Ovary (tissue), 9 donors: ENCODE results near the gene IRGQ. TPM values are rescaled to one million over a fixed set of nuclear protein-coding genes. Genes with fewer than 3 reads are reported as not detected.

Experiments
- DNase-seq, 5 donors: peaks; one replicate each; pipeline ENCODE4 v3.0.0-alpha.2; 2019 to 2020
- H3K27ac ChIP-seq, 2 donors: fragments of 200-600 bp; one replicate each; pipeline versions ENCODE4 v1.5.1 to v1.8.0; 2019 to 2022
- H3K27me3 ChIP-seq: fragments of 200-600 bp; one replicate; pipeline ENCODE4 v1.8.0; 2022
- H3K36me3 ChIP-seq: fragments of 200-600 bp; sonication (generic); one replicate; pipeline ENCODE4 v1.5.1; 2019
- H3K4me1 ChIP-seq: one replicate; pipeline ENCODE4 v1.8.1; 2013; ENCODE audit warnings: mild to moderate bottlenecking, moderate library complexity; ENCODE audit not compliant: insufficient read depth
- H3K4me3 ChIP-seq: fragments of 200-600 bp; sonication (generic); one replicate; pipeline ENCODE4 v1.5.1; 2017
- H3K9me3 ChIP-seq, 2 donors: fragments of 200-600 bp in 1 of 2; sonication (generic) in 1 of 2; one replicate each; pipeline versions ENCODE4 v1.5.1 to v1.8.1; 2013 to 2019; ENCODE audit warnings: mild to moderate bottlenecking in 1 of 2, moderate library complexity in 1 of 2
- CTCF ChIP-seq, 3 donors: fragments of 450-650 bp in 2 of 3; fragments of 200-600 bp in 1 of 3; IDR thresholded peaks; one replicate each; pipeline versions ENCODE4 v1.5.1 to v1.8.0; 2016 to 2022; ENCODE audit warnings: antibody characterized with exemption in 3 of 3, mild to moderate bottlenecking in 1 of 3
- EP300 ChIP-seq: sonication (generic); formaldehyde crosslinking; IDR thresholded peaks from one replicate; pipeline ENCODE4 v1.6.1; 2017; ENCODE audit warnings: antibody characterized with exemption
- POLR2A ChIP-seq: fragments of 450-650 bp; IDR thresholded peaks from one replicate; pipeline ENCODE4 v1.6.1; 2017; ENCODE audit warnings: antibody characterized with exemption, mild to moderate bottlenecking, moderate library complexity
- WGBS, 3 donors: extraction: QIAGEN DNeasy Blood & Tissue Kit in 1 of 3; methylation state at CpG; one replicate each; pipeline versions ENCODE4 v1.1.5 to v1.1.7; 2013 to 2017; 5-methylcytosine and 5-hydroxymethylcytosine counted together
- intact Hi-C, 4 donors: fragments of 100-400 bp; cut with DNase I; formaldehyde crosslinking; loops; one replicate each; pipeline versions ENCODE4 v1.11.0 to v1.15.1; 2022 to 2023
- polyA plus RNA-seq, 2 donors: library from polyadenylated mRNA; stranded (reverse); fragments of 200-250 nt in 1 of 2; fragments of 350-450 nt in 1 of 2; fragmentation: Illumina TruSeq in 1 of 2; extraction: RNeasy Lipid Tissue Mini Kit (QIAGEN cat#74804) in 1 of 2; gene quantifications; one replicate each; pipeline ENCODE4 v1.2.3, GENCODE V29; 2013 to 2014
- total RNA-seq, 7 donors: library from RNA; depleted of rRNA in 2 of 7; stranded (reverse); fragments of >200 nt in 2 of 7; fragmentation: NEBNext Ultra II Directional in 3 of 7; extraction: Animal tissue kit (Norgen Biotek cat#: 25700) in 3 of 7; gene quantifications; one replicate each; pipeline versions ENCODE4 v1.1.0 to v1.2.4, GENCODE V29; 2016 to 2023
- donor health status: DM: no; HTN: no; CAD: no; lungs with moderate emphysema.
- donor health status: DM: no; HTN: no; CAD: no.
- donor health status: Bipolar disorder and iron deficiency.
- donor health status: DM: yes; HTN: yes; CAD: no.
- donor health status: DM: no; HTN: no; CAD: no.
- donor health status: DM: yes; HTN: yes; CAD: no.

IRGQ gene
- total and polyA plus RNA-seq, 9 donors, result 5.4 to 25.8 (median 19.2) TPM

GRCh38 chr19:43575156-43575950, 20.6 kb downstream of the IRGQ start, which contains the start of the genes PINLYP and XRCC1:
TSS of gene PINLYP (plus strand) at chr19:43575801. CDS start at chr19:43577192, 1,391 bp downstream.
TSS of gene XRCC1 (minus strand) at chr19:43575527. CDS start at chr19:43575458, 69 bp downstream.
- peak; percentile 97 to 99 (median 98) for DNase-seq
- Histone ChIP-seq H3K4me3 (peak within 1 kb of the TSS; percentile 91), H3K27me3 (no peaks in the 10 kb centered on the region), H3K36me3 (no peaks in the 10 kb centered on the region), H3K9me3 (no peaks in the 10 kb centered on the region), H3K27ac (peak within 1 kb of the TSS; percentile 39 to 65), H3K4me1 (peaks cover 11% of the 10 kb centered on the region)
- intact Hi-C loops, result no loop called here
- peak; percentile 38 for TF ChIP-seq POLR2A
- TF ChIP-seq CTCF (IDR thresholded peaks at IDR 0.05), result no peak
- 0 to 1% (median 0%) methylated on average over 41 to 51 of the region's 51 CpGs for WGBS, 3 donors

GRCh38 chr19:43574424-43575155, 21.3 kb downstream of the IRGQ start:
- H3K27ac ChIP-seq, result peak overlapping the region; percentile 39 to 65
- WGBS, 3 donors, result 23 to 26% (median 25%) methylated on average over 12 of the region's 12 CpGs
- peak; percentile 18 to 57 (median 47) for DNase-seq
- no peaks in the 10 kb centered on the region for H3K27me3 ChIP-seq
- H3K36me3 ChIP-seq, result no peaks in the 10 kb centered on the region
- H3K9me3 ChIP-seq, result no peaks in the 10 kb centered on the region
- H3K4me1 ChIP-seq, result peaks cover 9% of the 10 kb centered on the region
- TF ChIP-seq CTCF (IDR thresholded peaks at IDR 0.05) (no peak), EP300 (no peak), POLR2A (no peak)
- H3K4me3 ChIP-seq, result peak overlapping the region; percentile 91
- intact Hi-C loops, result no loop called here

- intact Hi-C loops, result no loop called here
- Histone ChIP-seq H3K9me3 (no peaks in the 10 kb centered on the region), H3K4me1 (peaks cover 9% of the 10 kb centered on the region), H3K27me3 (no peaks in the 10 kb centered on the region), H3K4me3 (no peak overlapping the region), H3K27ac (no peak overlapping the region), H3K36me3 (no peaks in the 10 kb centered on the region)
- TF ChIP-seq POLR2A, result no peak
- no peak for TF ChIP-seq CTCF (IDR thresholded peaks at IDR 0.05)
- no peak for TF ChIP-seq EP300
- WGBS, 3 donors, result 88 to 91% (median 90%) methylated on average over 3 of the region's 3 CpGs
- DNase-seq, result no peak
These were observed 23.8 kb downstream of the IRGQ start for GRCh38 chr19:43572171-43572588.

GRCh38 chr19:43570174-43570791, 25.7 kb downstream of the IRGQ start:
- Histone ChIP-seq H3K4me1 (peaks cover 4% of the 10 kb centered on the region), H3K4me3 (no peak overlapping the region), H3K36me3 (no peaks in the 10 kb centered on the region), H3K27me3 (no peaks in the 10 kb centered on the region), H3K9me3 (no peaks in the 10 kb centered on the region), H3K27ac (no peak overlapping the region)
- DNase-seq, result no peak
- TF ChIP-seq EP300 (no peak), CTCF (IDR thresholded peaks at IDR 0.05) (no peak), POLR2A (no peak)
- intact Hi-C loops, result no loop called here
- WGBS, 3 donors, result 71 to 85% (median 82%) methylated on average over 5 of the region's 5 CpGs
